Measurements from ENCODE around the gene NDST1.

DNA sequence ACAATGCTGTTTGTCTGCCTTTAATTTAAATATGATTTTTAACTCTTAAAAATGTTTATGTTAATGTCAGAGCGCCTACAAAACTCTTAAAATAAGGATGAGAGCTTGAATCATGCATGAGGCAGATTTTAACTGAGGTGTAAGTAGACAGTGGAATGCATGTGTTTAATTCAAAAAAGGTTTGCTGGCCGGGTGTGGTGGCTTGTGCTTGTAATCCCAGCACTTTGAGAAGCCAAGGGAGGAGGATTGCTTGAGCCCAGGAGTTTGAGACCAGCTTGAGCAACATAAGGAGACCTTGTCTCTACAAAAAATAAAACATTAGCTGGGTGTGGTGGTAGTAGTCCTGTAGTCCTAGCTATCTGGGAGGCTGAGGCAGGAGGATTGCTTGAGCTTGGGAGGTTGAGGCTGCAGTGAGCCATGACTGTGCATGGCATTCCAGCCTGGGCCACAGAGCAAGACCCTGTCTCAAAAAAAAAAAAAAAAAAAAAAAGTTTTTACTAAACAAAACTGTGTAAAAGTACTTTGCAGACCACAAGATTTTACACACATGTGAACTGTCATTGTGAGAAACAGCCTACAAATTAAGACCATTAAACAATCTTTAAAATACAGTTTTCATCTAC lies 21.1 kb downstream of the NDST1 start:
- TF ChIP-seq, protein P1, sequence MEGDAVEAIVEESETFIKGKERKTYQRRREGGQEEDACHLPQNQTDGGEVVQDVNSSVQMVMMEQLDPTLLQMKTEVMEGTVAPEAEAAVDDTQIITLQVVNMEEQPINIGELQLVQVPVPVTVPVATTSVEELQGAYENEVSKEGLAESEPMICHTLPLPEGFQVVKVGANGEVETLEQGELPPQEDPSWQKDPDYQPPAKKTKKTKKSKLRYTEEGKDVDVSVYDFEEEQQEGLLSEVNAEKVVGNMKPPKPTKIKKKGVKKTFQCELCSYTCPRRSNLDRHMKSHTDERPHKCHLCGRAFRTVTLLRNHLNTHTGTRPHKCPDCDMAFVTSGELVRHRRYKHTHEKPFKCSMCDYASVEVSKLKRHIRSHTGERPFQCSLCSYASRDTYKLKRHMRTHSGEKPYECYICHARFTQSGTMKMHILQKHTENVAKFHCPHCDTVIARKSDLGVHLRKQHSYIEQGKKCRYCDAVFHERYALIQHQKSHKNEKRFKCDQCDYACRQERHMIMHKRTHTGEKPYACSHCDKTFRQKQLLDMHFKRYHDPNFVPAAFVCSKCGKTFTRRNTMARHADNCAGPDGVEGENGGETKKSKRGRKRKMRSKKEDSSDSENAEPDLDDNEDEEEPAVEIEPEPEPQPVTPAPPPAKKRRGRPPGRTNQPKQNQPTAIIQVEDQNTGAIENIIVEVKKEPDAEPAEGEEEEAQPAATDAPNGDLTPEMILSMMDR (IDR thresholded peaks at IDR 0.05; ENCODE audit: borderline replicate concordance, extremely low read depth, low read length, poor library complexity, severe bottlenecking) = no peak
- TF ChIP-seq EZH2 (IDR thresholded peaks at IDR 0.05; ENCODE audit: borderline replicate concordance, low read depth, low read length, severe bottlenecking) = no peak
